Measurements from ENCODE around the gene S100A10.

The S100A10 gene

GRCh38 chr1:152009691-152010090 lies 16.0 kb upstream of the S100A10 start:
- no peak for DNase-seq

GRCh38 chr1:152007047-152007446 lies 13.4 kb upstream of the S100A10 start:
- DNase-seq = no peak

GRCh38 chr1:152005360-152005912 lies 11.8 kb upstream of the S100A10 start:
- no peak for DNase-seq

GRCh38 chr1:152003846-152004442 lies 10.3 kb upstream of the S100A10 start:
- DNase-seq = no peak

GRCh38 chr1:152002960-152003359 lies 9.3 kb upstream of the S100A10 start:
- DNase-seq = no peak

- DNase-seq = peak; percentile 64
These were observed 8.2 kb upstream of the S100A10 start for GRCh38 chr1:152001631-152002584.

- no peak for DNase-seq
These were observed 7.4 kb upstream of the S100A10 start for GRCh38 chr1:152000964-152001630.

- DNase-seq = no peak
These were observed 5.1 kb upstream of the S100A10 start for GRCh38 chr1:151998611-151999362.

- no peak for DNase-seq
These were observed 3.6 kb upstream of the S100A10 start for GRCh38 chr1:151997284-151997570.

GRCh38 chr1:151995774-151996173 lies 2.1 kb upstream of the S100A10 start:
- DNase-seq = no peak

GRCh38 chr1:151994956-151995355 lies 1.3 kb upstream of the S100A10 start:
- no peak for DNase-seq

GRCh38 chr1:151993084-151993733 lies 450 bp downstream of the S100A10 start:
- peak; percentile 27 for DNase-seq

- peak; percentile 12 for DNase-seq
These were observed 1.2 kb downstream of the S100A10 start for GRCh38 chr1:151992303-151993083.

GRCh38 chr1:151991663-151992302 lies 1.9 kb downstream of the S100A10 start:
- no peak for DNase-seq

GRCh38 chr1:151990856-151991198 lies 2.8 kb downstream of the S100A10 start:
- DNase-seq = no peak

GRCh38 chr1:151990058-151990855 lies 3.4 kb downstream of the S100A10 start:
- no peak for DNase-seq

GRCh38 chr1:151989211-151989862 lies 4.3 kb downstream of the S100A10 start:
- DNase-seq = peak; percentile 57

- DNase-seq = no peak
These were observed 5.2 kb downstream of the S100A10 start for GRCh38 chr1:151988405-151988923.

GRCh38 chr1:151986501-151987190 lies 7.0 kb downstream of the S100A10 start:
- DNase-seq = no peak
